Measurements from ENCODE around the gene IL21R.

GRCh38 chr16:27370318-27370717 lies 31.7 kb upstream of the IL21R start:
- TF ChIP-seq TAF1 (IDR thresholded peaks at IDR 0.05; ENCODE audit: borderline replicate concordance, insufficient read depth, low read length) (no peak), POLR2AphosphoS5 (IDR thresholded peaks at IDR 0.05; ENCODE audit: low read depth, low read length) (no peak), REST (IDR thresholded peaks at IDR 0.05; ENCODE audit: insufficient read depth in 1 of 2, low read depth in 2 of 2, low read length in 2 of 2) (no peak)

All from PFSK-1 (cell line).